ENCODE results near the gene NGEF. TPM values are rescaled to one million over a fixed set of nuclear protein-coding genes. Genes with fewer than 3 reads are reported as not detected.

The NGEF gene
- total RNA-seq, 2 experiments from 2014 or later, result 0.63 TPM; not detected in 1

DNA sequence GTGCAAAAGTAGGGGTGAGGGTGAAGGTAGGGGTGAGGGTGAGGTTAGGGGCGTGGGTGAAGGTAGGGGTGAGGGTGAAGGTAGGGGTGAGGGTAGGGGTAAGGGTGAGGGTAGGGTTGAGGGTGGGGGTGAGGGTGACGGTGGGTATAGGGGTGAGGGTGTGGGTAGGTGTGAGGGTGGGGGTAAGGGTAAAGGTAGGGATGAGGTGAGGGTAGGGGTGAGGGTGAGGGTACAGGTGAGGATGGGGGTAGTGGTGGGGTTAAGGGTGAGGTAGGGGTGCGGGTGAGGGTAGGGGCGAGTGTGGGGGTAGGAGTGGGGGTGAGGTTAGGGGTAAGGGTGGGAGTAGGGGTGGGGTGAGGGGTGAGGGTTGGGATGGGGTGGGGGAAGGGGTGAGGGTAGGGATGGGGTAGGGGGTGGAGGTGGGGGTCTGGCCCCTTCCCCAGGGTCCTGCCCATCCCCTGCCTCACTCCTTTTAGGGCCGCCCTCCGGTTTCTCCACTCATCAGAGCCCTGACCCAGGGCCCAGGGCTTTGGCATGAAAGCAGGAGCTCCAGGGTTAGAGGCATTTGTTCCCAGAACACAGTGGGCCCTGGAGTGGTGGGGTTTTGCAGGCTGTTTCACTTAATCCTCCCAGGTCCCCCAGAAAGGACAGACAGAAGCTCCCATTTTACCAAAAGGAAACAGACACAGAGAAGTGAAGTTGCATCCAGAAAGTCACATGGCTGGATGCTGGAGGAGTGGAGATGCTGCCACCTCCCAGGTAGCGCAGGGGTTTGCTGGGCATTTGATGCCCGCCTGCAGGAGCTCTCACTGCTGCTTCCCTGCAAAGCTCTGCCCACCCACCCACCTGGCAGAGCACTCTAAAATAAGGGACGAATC lies 116.1 kb downstream of the NGEF start:
- H3K4me1 Mint-ChIP-seq (ENCODE audit: low read depth), result peaks cover 6% of the 10 kb centered on the region
- DNase-seq (no peak), ATAC-seq (no peak)
- H3K36me3 Mint-ChIP-seq (ENCODE audit: low read depth), result no peaks in the 10 kb centered on the region
- TF ChIP-seq, protein P1, sequence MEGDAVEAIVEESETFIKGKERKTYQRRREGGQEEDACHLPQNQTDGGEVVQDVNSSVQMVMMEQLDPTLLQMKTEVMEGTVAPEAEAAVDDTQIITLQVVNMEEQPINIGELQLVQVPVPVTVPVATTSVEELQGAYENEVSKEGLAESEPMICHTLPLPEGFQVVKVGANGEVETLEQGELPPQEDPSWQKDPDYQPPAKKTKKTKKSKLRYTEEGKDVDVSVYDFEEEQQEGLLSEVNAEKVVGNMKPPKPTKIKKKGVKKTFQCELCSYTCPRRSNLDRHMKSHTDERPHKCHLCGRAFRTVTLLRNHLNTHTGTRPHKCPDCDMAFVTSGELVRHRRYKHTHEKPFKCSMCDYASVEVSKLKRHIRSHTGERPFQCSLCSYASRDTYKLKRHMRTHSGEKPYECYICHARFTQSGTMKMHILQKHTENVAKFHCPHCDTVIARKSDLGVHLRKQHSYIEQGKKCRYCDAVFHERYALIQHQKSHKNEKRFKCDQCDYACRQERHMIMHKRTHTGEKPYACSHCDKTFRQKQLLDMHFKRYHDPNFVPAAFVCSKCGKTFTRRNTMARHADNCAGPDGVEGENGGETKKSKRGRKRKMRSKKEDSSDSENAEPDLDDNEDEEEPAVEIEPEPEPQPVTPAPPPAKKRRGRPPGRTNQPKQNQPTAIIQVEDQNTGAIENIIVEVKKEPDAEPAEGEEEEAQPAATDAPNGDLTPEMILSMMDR (IDR thresholded peaks at IDR 0.05), result no peak
- peaks cover 5% of the 10 kb centered on the region for H3K27me3 Mint-ChIP-seq
- H3K27ac Mint-ChIP-seq, result peak overlapping the region; percentile 10
- H3K4me3 Mint-ChIP-seq, result no peak overlapping the region
- no peaks in the 10 kb centered on the region for H3K9me3 Mint-ChIP-seq
- intact Hi-C loops (cut with micrococcal nuclease), result no loop called here
- CTCF ChIA-PET, result interaction anchor here (1.2 to 1.6 kb wide), 2 partner anchors 157 to 163 kb away, joined by 3 to 4 read pairs; partner anchors contain the start of gene INPP5D
- POLR2A ChIA-PET, result no interaction called here

DNA sequence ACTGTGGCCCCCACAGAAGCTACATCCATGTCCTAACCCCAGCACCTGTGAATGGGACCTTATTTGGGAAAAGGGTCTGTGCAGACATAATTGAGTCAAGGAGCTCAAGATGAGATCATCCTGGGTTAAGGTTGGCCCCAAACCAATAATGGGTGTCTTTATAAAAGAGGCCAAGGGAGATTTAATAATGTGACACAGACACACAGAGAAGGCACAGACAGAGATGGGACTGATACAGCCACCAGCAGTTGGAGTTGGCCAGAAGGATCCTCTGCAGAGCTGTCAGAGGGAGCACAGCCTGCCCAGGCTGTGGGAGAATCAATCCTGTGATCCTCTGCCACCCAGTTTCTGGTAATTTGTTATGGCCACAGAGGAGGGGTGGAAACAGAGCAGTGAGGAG lies 116.9 kb downstream of the NGEF start:
- no peak overlapping the region for H3K4me3 Mint-ChIP-seq
- TF ChIP-seq, protein P1 (IDR thresholded peaks at IDR 0.05), result no peak
- no peaks in the 10 kb centered on the region for H3K36me3 Mint-ChIP-seq (ENCODE audit: low read depth)
- ATAC-seq (no peak), DNase-seq (no peak)
- POLR2A ChIA-PET, result no interaction called here
- no peak overlapping the region for H3K27ac Mint-ChIP-seq
- intact Hi-C loops (cut with micrococcal nuclease), result no loop called here
- no peaks in the 10 kb centered on the region for H3K9me3 Mint-ChIP-seq
- peaks cover 5% of the 10 kb centered on the region for H3K27me3 Mint-ChIP-seq
- CTCF ChIA-PET, result interaction anchor here (0.8 kb wide), 1 partner anchor 133 kb away, joined by 3 read pairs; no protein-coding TSS in a partner anchor
- H3K4me1 Mint-ChIP-seq (ENCODE audit: low read depth), result peaks cover 6% of the 10 kb centered on the region

DNA sequence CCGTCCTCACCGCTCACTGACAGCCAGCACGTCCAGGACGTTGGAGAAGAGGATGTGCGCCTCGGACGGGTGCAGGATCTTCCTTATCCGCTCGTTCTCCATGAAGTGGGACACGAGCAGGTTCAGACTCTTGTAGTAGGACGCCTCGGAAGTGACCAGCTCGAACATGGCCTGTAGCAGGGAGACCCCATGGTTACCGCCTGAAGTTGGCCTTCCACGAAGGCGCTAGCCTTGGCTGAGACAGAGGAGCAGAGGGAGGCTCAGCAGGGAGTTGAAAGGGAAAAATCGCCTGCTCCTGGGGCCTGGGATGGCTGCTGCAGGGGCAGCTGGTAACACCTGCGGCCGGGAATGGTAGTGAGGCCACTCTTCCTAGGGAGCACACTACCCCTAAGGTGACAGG lies 118.3 kb downstream of the NGEF start:
- TF ChIP-seq, protein P1 (IDR thresholded peaks at IDR 0.05), result no peak
- H3K36me3 Mint-ChIP-seq (ENCODE audit: low read depth), result no peaks in the 10 kb centered on the region
- ATAC-seq, result no peak
- intact Hi-C loops (cut with micrococcal nuclease), result no loop called here
- H3K9me3 Mint-ChIP-seq, result no peaks in the 10 kb centered on the region
- no peak overlapping the region for H3K4me3 Mint-ChIP-seq
- POLR2A ChIA-PET, result no interaction called here
- H3K27me3 Mint-ChIP-seq, result peaks cover 11% of the 10 kb centered on the region
- CTCF ChIA-PET, result no interaction called here
- H3K27ac Mint-ChIP-seq, result no peak overlapping the region
- peaks cover 6% of the 10 kb centered on the region for H3K4me1 Mint-ChIP-seq (ENCODE audit: low read depth)
- no peak for DNase-seq

DNA sequence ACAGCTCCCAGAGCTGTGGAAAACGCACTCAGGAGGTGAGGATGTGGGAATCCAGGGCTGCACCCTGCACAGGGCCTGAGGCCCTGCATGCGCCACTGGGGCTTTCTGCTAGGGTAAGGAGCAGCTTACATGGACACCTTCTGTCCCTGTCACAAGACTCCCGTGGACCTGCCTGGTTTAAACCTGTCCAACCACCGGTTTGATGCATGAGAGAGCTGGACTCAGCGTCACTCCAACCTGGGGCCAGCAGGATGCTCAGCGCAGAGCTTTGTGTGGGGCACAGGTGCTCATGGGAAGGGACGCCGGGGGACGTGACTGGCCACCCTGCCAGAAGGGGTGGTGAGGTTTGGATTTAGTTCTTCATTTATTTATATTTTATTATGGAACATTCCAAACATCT lies 118.8 kb downstream of the NGEF start:
- Mint-ChIP-seq H3K9me3 (no peaks in the 10 kb centered on the region), H3K27ac (no peak overlapping the region), H3K4me3 (no peak overlapping the region), H3K27me3 (peaks cover 11% of the 10 kb centered on the region), H3K4me1 (ENCODE audit: low read depth) (peaks cover 6% of the 10 kb centered on the region), H3K36me3 (ENCODE audit: low read depth) (no peaks in the 10 kb centered on the region)
- no peak for DNase-seq
- intact Hi-C loops (cut with micrococcal nuclease), result no loop called here
- TF ChIP-seq, protein P1 (IDR thresholded peaks at IDR 0.05), result no peak
- ChIA-PET CTCF (no interaction called here), POLR2A (no interaction called here)
- no peak for ATAC-seq

DNA sequence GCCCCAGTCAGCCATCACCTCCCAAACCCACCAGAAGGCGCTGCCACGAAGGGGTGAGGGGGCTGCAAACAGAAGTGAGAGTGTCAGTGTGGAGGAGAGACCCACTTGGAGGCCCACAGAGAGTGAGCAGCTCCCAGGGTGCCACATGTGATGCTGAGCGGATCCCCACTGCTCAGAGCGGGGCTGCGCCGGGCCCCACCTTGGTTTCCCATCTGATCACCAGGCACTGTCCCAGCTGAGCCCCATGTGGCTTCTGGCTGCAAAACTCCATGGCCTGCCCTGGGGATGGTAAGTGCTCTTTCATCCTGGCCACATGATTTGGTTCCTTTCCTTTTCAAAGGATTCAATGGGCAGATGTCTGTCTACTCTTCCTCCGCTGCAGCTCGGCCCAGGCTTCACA lies 119.2 kb downstream of the NGEF start:
- Mint-ChIP-seq H3K27ac (no peak overlapping the region), H3K4me3 (no peak overlapping the region), H3K36me3 (ENCODE audit: low read depth) (no peaks in the 10 kb centered on the region), H3K27me3 (peaks cover 11% of the 10 kb centered on the region), H3K4me1 (ENCODE audit: low read depth) (peaks cover 6% of the 10 kb centered on the region), H3K9me3 (no peaks in the 10 kb centered on the region)
- ChIA-PET POLR2A (no interaction called here), CTCF (no interaction called here)
- intact Hi-C loops (cut with micrococcal nuclease), result no loop called here
- ATAC-seq (no peak), DNase-seq (no peak)
- TF ChIP-seq, protein P1 (IDR thresholded peaks at IDR 0.05), result no peak
